Measurements from ENCODE around the gene SLC7A8. TPM values are rescaled to one million over a fixed set of nuclear protein-coding genes. Genes with fewer than 3 reads are reported as not detected.

SLC7A8 gene
- total RNA-seq, 2 donors from 2014 or later, result 11.9 to 23.7 TPM

- no peak overlapping the region for H3K4me3 ChIP-seq
- no peaks in the 10 kb centered on the region for H3K27me3 ChIP-seq
- H3K9me3 ChIP-seq, result no peaks in the 10 kb centered on the region
- TF ChIP-seq, protein P1, sequence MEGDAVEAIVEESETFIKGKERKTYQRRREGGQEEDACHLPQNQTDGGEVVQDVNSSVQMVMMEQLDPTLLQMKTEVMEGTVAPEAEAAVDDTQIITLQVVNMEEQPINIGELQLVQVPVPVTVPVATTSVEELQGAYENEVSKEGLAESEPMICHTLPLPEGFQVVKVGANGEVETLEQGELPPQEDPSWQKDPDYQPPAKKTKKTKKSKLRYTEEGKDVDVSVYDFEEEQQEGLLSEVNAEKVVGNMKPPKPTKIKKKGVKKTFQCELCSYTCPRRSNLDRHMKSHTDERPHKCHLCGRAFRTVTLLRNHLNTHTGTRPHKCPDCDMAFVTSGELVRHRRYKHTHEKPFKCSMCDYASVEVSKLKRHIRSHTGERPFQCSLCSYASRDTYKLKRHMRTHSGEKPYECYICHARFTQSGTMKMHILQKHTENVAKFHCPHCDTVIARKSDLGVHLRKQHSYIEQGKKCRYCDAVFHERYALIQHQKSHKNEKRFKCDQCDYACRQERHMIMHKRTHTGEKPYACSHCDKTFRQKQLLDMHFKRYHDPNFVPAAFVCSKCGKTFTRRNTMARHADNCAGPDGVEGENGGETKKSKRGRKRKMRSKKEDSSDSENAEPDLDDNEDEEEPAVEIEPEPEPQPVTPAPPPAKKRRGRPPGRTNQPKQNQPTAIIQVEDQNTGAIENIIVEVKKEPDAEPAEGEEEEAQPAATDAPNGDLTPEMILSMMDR (IDR thresholded peaks at IDR 0.05), result no peak
- no peak for DNase-seq (ENCODE audit: low spot score)
- H3K27ac ChIP-seq, result no peak overlapping the region
- peaks cover 79% of the 10 kb centered on the region for H3K36me3 ChIP-seq
- H3K4me1 ChIP-seq, result peaks cover 0 to 14% of the 10 kb centered on the region in 2 donors
Measured at GRCh38 chr14:23086565-23086964, 96.9 kb downstream of the SLC7A8 start.

GRCh38 chr14:23085458-23085857 is 98.0 kb downstream of the SLC7A8 start:
- Histone ChIP-seq H3K27me3 (no peaks in the 10 kb centered on the region), H3K4me3 (no peak overlapping the region), H3K36me3 (peaks cover 83% of the 10 kb centered on the region), H3K9me3 (no peaks in the 10 kb centered on the region), H3K4me1 (peaks cover 0 to 12% of the 10 kb centered on the region in 2 donors), H3K27ac (no peak overlapping the region)
- TF ChIP-seq, protein P1 (IDR thresholded peaks at IDR 0.05), result no peak
- no peak for DNase-seq (ENCODE audit: low spot score)

DNA sequence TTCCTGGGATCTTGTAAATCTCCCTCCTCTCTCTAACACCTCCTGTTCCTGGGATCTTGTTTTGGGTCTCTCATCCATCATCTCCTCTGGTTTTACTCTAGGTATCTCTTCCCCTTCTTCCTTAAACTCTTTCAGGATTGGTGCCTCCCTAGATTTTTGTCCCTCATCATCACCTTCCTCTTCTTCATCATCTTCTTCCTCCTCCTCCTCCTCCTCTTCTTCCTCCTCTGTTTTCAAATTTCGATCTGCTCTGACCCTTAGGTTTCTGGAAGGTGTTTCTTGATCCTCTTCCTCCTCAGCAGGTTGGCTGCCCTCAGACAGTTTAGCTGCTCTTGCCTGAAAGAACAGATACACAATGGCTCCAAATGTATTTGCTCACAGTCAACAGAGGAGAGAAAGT is 103.0 kb downstream of the SLC7A8 start:
- DNase-seq (ENCODE audit: low spot score), result no peak
- TF ChIP-seq, protein P1 (IDR thresholded peaks at IDR 0.05), result no peak
- Histone ChIP-seq H3K36me3 (peaks cover 89% of the 10 kb centered on the region), H3K9me3 (no peaks in the 10 kb centered on the region), H3K27ac (no peak overlapping the region), H3K4me3 (no peak overlapping the region), H3K27me3 (no peaks in the 10 kb centered on the region), H3K4me1 (peaks cover 0 to 32% of the 10 kb centered on the region in 2 donors)

DNA sequence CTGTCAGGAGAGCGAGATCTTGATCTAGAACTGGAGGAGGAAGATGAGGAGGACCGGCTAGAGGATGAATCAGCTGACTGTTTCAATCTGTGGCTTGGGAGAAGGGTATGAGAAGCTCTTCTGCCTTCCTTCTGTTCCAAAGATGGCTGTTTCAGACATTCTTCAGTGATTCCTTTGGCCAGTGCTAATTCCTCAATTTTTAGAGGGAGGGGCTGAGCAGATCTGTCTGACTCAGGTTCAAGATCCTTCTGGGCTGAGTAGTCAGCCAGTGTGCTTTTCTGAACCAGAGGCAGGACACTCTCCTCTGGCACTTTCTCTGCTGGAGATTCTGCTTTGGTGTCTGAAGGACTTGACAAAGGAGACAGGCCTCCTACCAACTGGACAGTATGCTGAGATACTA is 103.7 kb downstream of the SLC7A8 start:
- TF ChIP-seq, protein P1 (IDR thresholded peaks at IDR 0.05), result no peak

GRCh38 chr14:23078692-23079116 is 104.8 kb downstream of the SLC7A8 start:
- no peaks in the 10 kb centered on the region for H3K27me3 ChIP-seq
- peaks cover 0 to 32% of the 10 kb centered on the region in 2 donors for H3K4me1 ChIP-seq
- H3K27ac ChIP-seq, result peak overlapping the region; percentile 27 to 42
- H3K4me3 ChIP-seq, result no peak overlapping the region
- peak; percentile 91 for DNase-seq (ENCODE audit: low spot score)
- peaks cover 89% of the 10 kb centered on the region for H3K36me3 ChIP-seq
- H3K9me3 ChIP-seq, result no peaks in the 10 kb centered on the region
- TF ChIP-seq, protein P1 (IDR thresholded peaks at IDR 0.05), result no peak

More for the DNA sequence above, 103.7 kb downstream of the SLC7A8 start:
- Histone ChIP-seq H3K9me3 (no peaks in the 10 kb centered on the region), H3K4me1 (peaks cover 0 to 32% of the 10 kb centered on the region in 2 donors), H3K4me3 (no peak overlapping the region), H3K36me3 (peaks cover 89% of the 10 kb centered on the region), H3K27me3 (no peaks in the 10 kb centered on the region), H3K27ac (peak overlapping the region; percentile 27 to 38)
- no peak for DNase-seq (ENCODE audit: low spot score)

- Histone ChIP-seq H3K4me3 (no peak overlapping the region), H3K36me3 (peaks cover 90% of the 10 kb centered on the region), H3K27ac (peak overlapping the region; percentile 27 to 42), H3K9me3 (no peaks in the 10 kb centered on the region), H3K27me3 (no peaks in the 10 kb centered on the region), H3K4me1 (peaks cover 0 to 34% of the 10 kb centered on the region in 2 donors)
- TF ChIP-seq, protein P1 (IDR thresholded peaks at IDR 0.05), result no peak
- no peak for DNase-seq (ENCODE audit: low spot score)
Measured at GRCh38 chr14:23077962-23078361, 105.5 kb downstream of the SLC7A8 start.

Data from right atrium auricular region (tissue), 2 donors.